Dedifferentiated amniotic fluid mesenchymal stem cell (primary cell): Measurements from ENCODE around the gene ACTRT2.
A peak's percentile ranks its signal among the peaks of the same experiment; 100 is the strongest.

Experiments
- DNase-seq: peaks from one replicate; pipeline ENCODE4 v3.0.0-alpha.2; 2016; ENCODE audit errors: extremely low spot score

The ACTRT2 gene

DNA sequence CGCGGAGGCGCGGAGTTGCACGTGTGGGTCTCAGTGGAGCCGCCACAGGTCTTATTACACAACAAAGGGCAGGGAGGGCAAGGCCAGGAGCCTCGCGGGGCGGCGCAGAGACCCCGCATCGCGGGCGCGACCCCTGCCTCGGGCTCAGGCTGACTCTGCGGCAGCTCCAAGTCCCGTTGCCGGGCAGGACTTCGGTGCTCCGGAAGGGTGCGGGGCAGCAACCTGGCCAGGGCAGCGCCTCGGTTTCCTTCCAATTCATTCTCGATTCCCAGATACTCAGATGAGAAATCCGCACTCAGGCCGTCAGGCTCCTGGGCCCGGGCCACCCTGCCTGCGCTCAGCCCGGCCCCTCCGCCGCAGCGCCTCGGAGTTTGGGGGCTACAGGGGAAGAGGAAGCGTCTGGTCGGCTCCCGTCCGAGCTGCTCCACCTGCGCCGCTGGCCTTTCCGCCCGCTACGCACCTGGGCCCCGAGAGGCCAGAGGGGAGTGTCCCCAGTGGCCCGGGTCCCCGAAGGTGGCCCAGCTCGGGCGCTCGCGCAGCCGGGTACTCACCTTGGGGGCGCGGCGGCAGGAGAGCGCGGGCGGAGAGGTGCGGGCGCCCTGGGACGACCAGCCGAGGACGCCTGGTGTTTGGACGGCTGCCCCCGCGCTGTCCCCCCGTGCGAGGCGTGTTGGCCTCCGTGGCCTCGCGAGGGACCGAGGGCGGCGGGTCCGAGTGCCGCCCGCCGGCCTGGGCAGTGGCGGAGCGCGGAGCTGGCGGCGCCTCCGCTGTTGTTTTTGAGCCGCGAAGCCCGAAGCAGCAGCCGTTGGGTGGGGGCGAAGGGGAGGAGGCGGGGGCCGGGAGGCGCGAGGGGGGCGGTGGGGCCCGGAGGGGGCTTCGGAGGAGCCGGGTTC is 46.6 kb downstream of the ACTRT2 start:
- DNase-seq, result no peak

DNA sequence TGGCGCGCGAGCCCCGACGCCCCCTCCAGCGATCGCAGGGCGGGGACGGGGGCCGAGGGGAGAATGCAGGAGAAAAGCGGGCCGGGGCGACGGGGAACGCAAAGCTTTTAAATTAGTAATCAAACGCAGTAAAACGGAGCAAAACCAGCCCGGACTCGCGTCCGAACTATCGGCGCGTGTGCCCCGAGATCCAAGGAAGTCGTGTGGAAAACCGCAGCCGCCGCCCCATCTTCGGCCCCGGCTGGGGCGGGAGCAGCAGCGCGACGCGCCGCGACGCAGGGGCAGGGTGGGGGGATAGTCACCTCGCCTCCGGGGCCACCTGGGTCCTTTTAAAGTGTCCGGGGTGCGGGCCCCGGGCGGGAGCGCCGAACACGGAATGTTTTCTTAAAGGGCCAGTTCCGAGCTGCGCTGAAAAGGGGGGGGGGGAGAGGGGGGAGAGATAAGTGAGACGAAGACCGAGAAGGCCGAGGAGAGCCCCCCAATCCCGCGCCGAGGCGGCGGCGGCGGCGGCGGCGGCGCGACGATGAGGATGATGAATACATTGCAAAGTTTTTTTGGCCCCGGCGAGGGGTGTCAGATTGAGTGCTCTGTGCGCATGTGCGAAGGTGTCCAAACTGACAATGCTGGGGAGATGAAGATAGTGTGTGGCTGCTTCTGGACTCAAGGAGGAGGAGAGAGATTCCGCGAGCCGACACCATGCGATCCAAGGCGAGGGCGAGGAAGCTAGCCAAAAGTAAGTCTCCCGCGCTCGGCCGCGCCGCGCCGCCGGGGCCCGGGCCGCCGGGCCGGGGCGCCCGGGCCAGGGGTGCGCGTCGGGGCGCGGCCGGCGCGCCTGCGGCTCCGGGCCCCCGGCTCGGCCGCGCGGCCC is 47.5 kb downstream of the ACTRT2 start, which contains the start of gene PRDM16:
PRDM16 (plus strand) TSS at position 640 of the 868 bp plus-strand sequence; CDS start at position 697, 57 bp downstream.
- DNase-seq, result peak; percentile 40

DNA sequence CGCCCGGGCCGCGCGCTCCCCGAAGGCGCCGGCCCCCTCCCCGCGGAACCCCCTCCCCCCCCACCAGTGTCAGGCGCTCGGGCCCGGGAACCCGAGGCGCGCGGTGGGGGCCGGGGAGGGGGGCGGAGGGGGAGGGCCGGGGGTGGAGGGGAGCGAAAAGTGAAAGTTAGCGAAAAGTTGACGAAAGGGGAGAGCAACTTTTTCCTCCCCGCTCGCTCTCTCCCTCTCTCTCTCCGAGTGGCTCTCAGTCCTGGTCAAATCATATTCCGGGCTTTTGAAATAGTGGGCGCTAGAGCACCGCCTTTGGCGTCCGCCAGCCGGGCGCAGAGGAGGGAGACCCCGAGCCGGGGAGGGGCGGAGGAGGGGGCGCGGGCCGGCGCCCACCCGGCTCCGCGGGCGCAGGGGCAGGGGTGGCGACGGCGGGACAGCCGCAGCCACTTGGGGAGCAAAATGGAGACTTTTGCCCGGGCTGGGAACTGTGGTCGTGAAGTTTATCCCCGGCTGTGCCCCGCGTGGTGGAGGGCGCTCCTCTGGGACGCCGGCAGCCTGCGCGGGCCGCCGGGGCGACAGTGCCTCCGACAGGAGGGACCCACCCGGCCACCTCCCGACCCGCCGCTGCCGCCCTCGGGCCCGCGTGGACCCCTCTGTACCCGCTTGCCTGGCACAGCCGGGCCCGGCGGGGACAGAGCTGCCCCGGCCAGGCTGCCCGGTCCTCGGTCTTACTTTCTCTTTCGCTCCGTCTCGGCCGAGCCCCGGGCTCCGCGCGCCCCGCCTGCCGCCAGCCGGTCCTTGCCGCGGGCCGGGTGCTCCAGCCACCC is 48.4 kb downstream of the ACTRT2 start:
- peak; percentile 82 for DNase-seq

DNA sequence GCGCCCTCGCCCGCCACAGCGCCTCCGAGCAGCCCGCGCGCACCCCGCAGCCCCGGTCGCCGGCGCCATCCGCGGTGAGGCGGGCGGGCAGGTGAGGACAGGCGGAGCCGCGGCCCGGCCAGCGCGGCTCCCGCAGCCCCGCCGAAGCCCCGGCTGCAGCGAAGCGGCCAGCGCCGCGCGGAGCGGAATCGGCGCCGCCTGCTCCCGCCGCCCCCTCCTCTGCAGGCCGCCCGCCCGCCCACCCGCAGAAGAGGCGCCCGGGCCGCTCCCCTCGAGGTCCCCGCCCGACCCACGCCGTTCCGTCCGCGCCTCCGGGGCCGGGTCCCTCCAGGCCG is 49.0 kb downstream of the ACTRT2 start:
- no peak for DNase-seq

DNA sequence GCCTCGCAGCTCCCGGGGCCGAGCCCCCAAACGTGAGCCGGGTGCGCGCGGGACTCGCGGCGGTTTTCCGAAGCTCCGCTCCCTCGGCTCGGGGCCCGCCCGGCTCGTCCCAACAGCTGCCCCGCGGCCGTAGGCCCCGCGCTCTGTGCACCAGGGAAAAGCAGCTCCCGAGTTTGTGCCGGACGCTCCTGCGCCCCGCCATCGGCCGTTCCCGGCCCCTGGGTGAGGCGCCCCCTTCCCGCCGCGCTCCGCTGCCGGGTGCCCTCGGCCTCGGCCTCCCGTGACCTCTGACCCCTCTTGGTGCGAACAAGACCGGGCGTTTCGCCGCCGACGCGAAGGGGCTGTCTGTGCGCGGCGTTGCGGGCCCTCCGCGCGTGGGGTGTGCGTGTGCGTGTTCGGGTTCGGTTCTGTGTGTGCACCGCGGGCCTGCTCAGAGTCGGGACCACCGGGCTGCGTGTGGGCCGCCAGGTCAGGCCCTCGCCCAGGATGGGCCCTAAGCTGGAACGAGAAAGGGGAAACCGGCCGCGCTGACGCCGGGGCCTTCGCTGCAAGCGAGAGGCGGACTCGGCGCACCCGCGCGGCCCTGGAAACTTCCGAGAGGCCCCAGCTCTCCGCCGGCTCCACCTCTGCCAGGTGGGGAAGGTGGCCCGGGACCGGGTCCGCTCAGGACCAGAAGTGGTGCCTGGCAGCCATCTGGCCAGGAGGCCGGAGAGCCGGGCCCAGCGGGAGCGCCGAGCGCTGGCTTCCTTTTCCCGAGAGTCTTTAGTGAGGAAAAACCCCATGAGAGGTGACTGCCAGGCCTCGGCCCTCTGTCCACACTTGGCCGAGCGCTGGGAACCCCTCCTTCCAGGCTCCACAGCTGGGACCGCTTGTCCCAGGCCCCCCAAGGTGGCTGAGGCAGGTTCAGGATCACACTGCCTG is 49.6 kb downstream of the ACTRT2 start:
- no peak for DNase-seq

DNA sequence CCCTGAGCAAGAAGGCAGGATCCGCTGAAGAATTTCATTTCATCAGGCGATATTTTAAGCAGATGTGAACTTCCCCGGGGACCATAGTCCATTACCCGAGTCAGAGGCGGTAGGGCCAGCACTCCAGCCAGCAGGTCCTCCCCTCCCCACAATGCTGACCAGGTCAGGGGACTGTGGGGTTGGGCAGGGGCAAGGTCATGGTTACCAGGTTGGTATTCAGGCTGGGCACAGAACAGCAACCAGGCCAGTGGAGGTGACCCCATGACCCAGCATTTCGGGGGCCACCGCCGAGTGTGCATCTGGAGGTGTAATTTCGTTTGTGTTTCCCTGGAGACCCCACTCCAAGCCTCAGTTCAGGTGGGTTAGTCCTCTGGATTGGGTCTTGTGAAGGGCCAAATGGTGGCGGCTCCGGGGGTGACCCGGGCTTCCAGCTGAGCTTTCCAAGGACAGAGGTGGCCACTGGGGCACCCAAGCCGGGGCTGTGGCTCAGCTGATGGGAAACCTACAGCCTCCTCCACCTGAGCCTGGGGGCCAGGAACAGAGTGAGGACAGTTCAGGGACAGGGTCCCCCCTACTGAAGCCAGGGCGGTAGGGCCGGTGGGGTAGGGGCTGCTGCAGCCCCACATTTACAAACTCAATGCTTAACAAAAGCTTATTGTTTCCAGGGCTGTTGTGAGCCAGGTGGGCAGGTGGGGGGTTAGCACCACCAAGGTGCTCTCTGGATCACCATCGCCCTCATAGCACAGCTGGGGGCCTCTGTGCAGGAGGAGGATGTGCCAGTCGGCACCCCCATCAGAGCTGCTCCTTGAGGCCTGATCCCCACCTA is 50.5 kb downstream of the ACTRT2 start:
- no peak for DNase-seq
